GM08714 (cell line): ENCODE data around the gene ANP32B.

ENCODE experiments used
- H3K4me3 ChIP-seq: fragments of 200-500 bp; sonication (Bioruptor generic); 2 replicates; pipeline ENCODE4 v1.5.1; 2014; ENCODE audit warnings: mild to moderate bottlenecking, low read length, inconsistent platforms
- ZNF274 ChIP-seq: IDR thresholded peaks from 2 replicates; pipeline ENCODE4 v1.6.1; 2012; ENCODE audit warnings: mild to moderate bottlenecking, low read depth, low read length

ANP32B gene

GRCh38 chr9:98040212-98040611 lies 57.1 kb downstream of the ANP32B start:
- no peak overlapping the region for H3K4me3 ChIP-seq

GRCh38 chr9:98043915-98044314 lies 60.8 kb downstream of the ANP32B start:
- no peak overlapping the region for H3K4me3 ChIP-seq
- TF ChIP-seq ZNF274 = no peak

More at GRCh38 chr9:98040212-98040611, 57.1 kb downstream of the ANP32B start:
- TF ChIP-seq ZNF274 = no peak

GRCh38 chr9:98045234-98046179 lies 62.4 kb downstream of the ANP32B start:
- no peak for TF ChIP-seq ZNF274
- H3K4me3 ChIP-seq = peak overlapping the region; percentile 99

- H3K4me3 ChIP-seq = peak overlapping the region; percentile 99
- TF ChIP-seq ZNF274 = no peak
These were observed 63.0 kb downstream of the ANP32B start for GRCh38 chr9:98046180-98046543.

- peak overlapping the region; percentile 35; the same call in 1 of the 2 replicates for H3K4me3 ChIP-seq
- no peak for TF ChIP-seq ZNF274
These were observed 63.9 kb downstream of the ANP32B start for GRCh38 chr9:98047002-98047401.

GRCh38 chr9:98049288-98050072 lies 66.3 kb downstream of the ANP32B start:
- no peak for TF ChIP-seq ZNF274
- H3K4me3 ChIP-seq = no peak overlapping the region

GRCh38 chr9:98050351-98050750 lies 67.2 kb downstream of the ANP32B start:
- no peak for TF ChIP-seq ZNF274
- no peak overlapping the region for H3K4me3 ChIP-seq

GRCh38 chr9:98054376-98054951 lies 71.3 kb downstream of the ANP32B start:
- no peak for TF ChIP-seq ZNF274
- H3K4me3 ChIP-seq = no peak overlapping the region

- TF ChIP-seq ZNF274 = no peak
- H3K4me3 ChIP-seq = peak within 1 kb of the TSS; percentile 87
These were observed 73.4 kb downstream of the ANP32B start, which contains the start of gene NANS for GRCh38 chr9:98056269-98057137. TSS of gene NANS (plus strand) at chr9:98056732. CDS start at chr9:98056809, 77 bp downstream.

- peak overlapping the region; percentile 87 for H3K4me3 ChIP-seq
- no peak for TF ChIP-seq ZNF274
These were observed 74.1 kb downstream of the ANP32B start for GRCh38 chr9:98057138-98057799.

- no peak overlapping the region for H3K4me3 ChIP-seq
These were observed 79.0 kb downstream of the ANP32B start for GRCh38 chr9:98062161-98062560.

GRCh38 chr9:98064623-98065392 lies 81.7 kb downstream of the ANP32B start:
- TF ChIP-seq ZNF274 = no peak

More at GRCh38 chr9:98062161-98062560, 79.0 kb downstream of the ANP32B start:
- TF ChIP-seq ZNF274 = no peak

More at GRCh38 chr9:98064623-98065392, 81.7 kb downstream of the ANP32B start:
- no peak overlapping the region for H3K4me3 ChIP-seq
